Thyroid gland (tissue), 4 donors: Measurements from ENCODE around the gene PPM1H.

Experiments
- CTCF ChIP-seq, 6 experiments: fragments of 200-600 bp in 3 of 6; fragments of 450-650 bp in 3 of 6; sonication (generic) in 3 of 6; IDR thresholded peaks; one replicate each; pipeline ENCODE4 v1.5.1; 2016 to 2019; ENCODE audit warnings: antibody characterized with exemption in 6 of 6, mild to moderate bottlenecking in 2 of 6, inconsistent platforms in 1 of 6, moderate library complexity in 1 of 6
- POLR2A ChIP-seq, 2 donors: fragments of 450-650 bp; IDR thresholded peaks; one replicate each; pipeline ENCODE4 v1.6.1; 2017; ENCODE audit warnings: antibody characterized with exemption in 2 of 2, mild to moderate bottlenecking in 2 of 2, moderate library complexity in 1 of 2

- no peak for TF ChIP-seq CTCF (IDR thresholded peaks at IDR 0.05)
- TF ChIP-seq POLR2A (IDR thresholded peaks at IDR 0.05): no peak
Observed at GRCh38 chr12:62919838-62920237, 15.1 kb downstream of the PPM1H start.
